Inflammatory macrophage treated with lipopolysaccharide for 1 hour (primary cell): Measurements from ENCODE around the gene ZNF658.
"Not testable (repeated sequence)": the region's sequence is repeated elsewhere in the genome, so short reads cannot be mapped to it uniquely, and the experiment has no call there.

Experiments used
- DNase-seq, 2 donors: peaks; one replicate each; pipeline ENCODE4 v3.0.0-alpha.2; 2020 to 2022

Gene ZNF658

DNA sequence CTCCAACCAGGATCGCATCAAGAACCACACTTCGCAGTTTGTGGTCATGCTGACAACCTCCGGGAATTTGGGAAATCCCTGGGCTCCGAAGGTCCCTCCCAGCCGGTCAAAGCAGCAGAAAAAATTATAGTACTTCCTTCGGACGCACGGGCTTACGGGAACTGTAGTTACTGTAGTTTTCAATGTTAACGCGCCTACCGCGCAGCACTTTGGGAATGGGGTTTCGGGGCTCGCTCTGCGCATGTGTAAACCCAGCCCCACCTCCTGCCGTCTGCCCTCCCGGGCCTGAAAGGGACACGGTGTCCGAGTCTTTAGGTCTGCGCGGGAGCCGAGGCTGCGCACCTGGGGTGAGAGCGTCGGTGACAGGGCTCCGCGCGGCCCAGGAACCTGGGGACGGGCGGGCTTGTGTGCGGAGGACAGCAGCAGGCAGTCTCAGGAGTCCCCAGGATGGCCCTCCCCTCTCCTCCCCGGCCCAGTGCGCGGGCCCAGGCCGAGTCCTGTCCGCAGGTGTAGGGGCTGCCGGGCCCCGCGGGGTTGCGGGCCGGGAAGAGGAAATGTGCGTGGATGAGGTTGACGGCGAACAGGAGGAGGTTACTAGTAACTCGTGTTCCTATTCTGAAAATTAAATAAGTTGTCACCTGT, at the start of gene ZNF658:
TSS of gene ZNF658 (plus strand) at position 236 of the 642 bp plus-strand sequence. CDS start 2,837 bp downstream, outside the sequence.
- DNase-seq = peak; percentile 76 to 79

DNA sequence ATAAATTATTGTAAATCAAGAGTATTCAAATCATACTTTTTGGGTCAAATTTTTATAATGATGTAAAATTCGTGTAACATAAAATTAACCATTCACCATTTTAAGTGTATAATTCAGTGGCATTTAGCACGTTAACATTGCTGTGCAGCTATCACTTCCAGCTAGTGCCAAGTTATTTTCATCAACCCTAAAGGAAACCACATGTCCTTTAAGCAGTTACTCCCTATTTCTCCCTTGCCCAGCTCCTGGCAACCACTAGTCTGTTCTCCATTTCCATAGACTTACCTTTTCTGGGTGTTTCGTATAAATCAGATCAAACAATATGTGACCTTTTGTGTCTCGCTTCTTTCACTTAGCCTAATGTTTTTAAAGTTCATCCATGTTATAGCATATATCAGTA, 38.8 kb upstream of the ZNF658 start:
- DNase-seq = not testable (repeated sequence)

DNA sequence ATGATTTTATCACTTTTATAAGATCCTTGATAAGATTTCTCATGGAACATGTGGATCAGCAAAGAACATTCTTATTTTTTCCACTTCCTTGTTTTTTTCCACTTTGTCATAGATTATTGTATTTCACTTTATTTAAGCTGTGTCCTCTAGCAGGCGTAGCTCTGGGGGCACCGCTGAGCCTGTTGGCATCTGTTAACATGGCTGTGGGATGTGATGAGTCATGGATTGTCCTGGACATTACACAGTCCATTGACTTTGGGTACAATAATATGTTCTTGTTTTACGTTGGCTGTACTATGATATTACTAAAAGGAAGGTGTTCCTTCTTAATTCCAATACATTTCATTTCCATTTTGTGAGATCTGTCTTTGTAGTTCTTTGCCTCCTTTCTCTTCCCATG, 31.9 kb upstream of the ZNF658 start:
- not testable (repeated sequence) for DNase-seq

DNA sequence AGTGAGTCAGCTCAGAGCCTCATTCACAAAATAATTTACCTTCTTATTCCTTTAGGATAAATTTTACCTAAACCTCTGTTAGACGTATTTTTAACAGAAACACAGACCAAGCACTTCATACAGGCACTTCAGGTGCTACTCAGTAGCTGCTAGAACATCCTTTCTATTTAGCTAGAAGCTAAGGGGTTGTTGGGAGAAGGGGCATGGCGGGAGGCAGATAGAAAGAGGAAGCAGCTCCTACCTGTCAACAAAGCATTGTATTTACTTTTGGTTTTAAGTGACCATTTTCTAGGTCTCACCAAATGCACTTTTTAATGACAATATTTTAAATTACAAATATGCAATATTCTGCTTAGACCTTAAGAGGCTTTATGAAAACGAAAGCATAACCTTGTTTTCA, 19.9 kb upstream of the ZNF658 start:
- not testable (repeated sequence) for DNase-seq

DNA sequence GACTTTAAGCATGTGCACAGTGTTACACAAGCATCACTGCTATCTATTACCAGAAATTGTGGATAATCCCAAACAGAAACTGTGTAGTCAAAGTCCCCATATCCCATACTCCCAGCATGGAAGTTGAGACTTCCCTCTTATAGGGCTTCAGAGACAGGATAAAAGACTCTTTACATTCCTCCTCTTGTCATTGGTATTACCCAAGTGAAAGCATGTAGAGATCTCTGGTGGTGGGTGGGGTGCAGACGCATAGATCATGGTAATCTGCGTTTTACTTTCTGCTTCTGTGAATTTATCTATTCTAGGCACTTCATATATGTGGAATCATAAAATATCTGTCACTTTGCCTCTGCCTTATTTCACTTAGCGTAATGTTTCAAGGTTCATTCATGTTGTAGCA, 18.7 kb upstream of the ZNF658 start:
- not testable (repeated sequence) for DNase-seq

DNA sequence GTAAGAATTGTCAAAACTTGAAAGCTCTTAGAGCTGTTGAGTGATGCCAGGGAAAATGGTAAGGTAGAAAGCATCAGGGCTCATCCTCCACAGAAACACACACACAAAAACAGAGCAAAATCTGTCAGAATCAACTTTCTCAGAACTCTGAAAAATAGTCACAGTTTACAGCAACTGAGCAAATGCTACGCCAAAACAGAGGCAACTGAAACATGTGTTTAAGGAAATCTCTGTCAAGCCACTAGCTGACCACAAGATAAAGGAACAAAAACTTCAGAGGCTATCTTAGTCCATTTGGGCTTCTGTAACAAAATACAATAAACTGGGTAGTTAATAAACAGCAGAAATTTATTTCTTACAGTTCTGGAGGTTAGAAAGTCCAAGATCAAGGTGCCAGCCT, 10.2 kb upstream of the ZNF658 start:
- DNase-seq = not testable (repeated sequence)

DNA sequence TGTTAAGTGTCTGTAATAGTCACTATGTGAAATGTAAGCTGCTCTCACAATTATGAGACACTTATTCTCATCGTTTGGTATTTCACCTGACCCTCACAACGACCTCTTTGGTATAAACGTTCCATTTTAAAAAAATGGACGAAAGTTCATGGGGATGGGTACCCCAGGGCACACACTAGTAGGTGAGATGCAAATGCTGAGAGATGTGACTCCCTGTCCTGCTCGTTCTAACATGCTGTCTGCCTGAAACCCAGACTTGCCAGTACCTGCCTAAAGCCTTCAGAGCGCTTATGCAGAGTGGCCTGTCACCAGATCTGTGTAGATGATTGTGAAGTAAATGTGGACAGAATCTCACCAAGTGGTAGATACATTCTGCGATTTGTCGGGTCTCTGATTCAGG, 616 bp downstream of the ZNF658 start:
- not testable (repeated sequence) for DNase-seq

DNA sequence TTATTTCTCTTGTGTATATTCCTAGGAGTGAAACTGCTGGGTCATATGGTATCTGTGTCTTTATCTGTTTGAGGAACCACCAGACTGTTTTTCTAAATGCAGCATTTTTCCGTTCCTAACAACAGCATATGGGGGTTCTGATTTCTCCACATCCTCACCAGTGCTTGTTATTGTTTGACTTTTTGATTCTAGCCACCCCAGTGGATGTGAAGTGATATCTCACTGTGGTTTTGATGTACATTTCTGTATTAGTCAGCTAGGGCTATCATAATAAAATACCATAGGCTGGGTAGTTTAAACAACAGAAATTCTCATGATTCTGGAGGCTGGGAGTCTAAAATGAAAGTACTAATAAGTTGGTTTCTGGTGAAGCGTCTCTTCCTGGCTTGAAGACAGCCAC, 9.0 kb downstream of the ZNF658 start:
- not testable (repeated sequence) for DNase-seq

DNA sequence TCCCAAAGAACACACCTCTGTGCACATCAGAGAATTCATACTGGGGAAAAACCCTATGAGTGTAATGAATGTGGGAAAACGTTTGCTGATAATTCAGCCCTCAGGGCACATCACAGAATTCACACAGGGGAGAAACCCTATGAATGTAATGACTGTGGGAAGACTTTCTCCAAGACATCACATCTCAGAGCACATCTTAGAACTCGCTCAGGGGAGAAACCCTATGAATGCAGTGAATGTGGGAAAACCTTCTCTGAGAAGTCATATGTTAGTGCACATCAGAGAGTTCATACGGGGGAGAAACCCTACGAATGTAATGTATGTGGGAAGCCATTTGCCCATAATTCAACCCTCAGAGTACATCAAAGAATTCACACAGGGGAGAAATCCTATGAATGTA, 19.5 kb downstream of the ZNF658 start:
- DNase-seq = not testable (repeated sequence)

DNA sequence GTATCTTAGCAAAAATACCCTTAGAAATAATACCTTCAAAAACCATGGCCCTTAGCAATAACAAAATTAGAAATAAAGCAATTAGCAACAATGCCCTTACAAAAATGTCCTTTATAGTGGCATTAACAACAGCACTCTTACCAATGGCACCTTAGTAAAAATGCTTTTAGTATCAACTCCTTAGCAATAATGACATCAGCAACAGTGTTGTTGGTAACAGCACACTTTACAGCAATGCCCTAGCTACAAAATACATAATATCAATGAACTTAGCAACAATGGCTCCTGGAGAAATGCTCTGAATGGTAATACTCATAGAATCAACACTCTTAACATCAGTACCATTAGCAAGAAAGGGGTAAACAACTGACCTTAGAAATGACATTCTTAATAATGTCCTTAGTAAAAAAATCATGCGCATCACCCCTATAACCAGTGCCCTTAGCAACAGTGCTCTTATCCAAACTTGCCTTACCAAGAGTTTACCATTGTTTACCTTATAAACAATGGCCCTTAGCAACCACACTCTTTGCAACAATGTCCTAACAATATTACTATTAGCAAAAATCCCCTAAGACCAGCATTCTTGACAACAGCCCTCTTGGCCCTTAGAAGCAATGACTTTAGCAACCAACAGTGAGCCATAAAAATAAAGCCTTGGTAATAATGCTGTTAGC, 35.8 kb downstream of the ZNF658 start:
- DNase-seq = not testable (repeated sequence)

DNA sequence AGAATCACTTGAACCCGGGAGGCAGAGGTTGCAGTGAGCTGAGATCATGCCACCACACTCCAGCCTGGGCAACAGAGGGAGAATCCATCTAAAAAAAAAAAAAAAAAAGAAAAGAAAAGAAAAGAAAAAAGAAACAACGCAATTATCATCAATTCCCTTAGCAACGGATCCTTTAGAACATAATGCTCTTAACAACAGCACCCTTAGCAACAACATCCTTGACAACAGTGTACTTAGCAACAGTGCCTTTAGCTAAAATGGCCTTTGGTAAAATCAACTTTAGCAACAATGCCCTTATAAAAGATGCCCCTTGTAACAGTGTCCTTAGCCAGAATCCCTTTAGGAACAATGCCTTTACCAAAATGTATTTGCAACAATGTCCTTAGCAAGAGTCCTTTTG, 37.1 kb downstream of the ZNF658 start:
- DNase-seq = not testable (repeated sequence)

DNA sequence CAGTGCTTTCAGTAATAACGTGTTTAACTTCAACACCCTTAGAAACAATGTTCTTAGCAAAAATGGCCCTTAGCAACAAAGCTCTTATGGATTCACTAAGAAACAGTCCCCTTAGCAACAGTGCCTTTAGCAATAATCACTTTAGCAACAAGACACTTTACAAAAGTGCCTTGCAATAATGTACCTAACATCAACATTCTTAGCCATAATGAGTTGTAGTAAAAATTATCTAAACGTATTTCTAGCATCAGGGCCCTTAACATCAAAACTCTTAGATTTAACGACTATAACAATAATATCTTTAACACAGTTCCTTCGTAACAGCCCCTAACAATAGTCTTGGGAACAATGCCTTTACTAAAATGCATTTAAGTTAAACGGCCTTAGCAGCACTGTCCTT, 37.8 kb downstream of the ZNF658 start:
- not testable (repeated sequence) for DNase-seq

DNA sequence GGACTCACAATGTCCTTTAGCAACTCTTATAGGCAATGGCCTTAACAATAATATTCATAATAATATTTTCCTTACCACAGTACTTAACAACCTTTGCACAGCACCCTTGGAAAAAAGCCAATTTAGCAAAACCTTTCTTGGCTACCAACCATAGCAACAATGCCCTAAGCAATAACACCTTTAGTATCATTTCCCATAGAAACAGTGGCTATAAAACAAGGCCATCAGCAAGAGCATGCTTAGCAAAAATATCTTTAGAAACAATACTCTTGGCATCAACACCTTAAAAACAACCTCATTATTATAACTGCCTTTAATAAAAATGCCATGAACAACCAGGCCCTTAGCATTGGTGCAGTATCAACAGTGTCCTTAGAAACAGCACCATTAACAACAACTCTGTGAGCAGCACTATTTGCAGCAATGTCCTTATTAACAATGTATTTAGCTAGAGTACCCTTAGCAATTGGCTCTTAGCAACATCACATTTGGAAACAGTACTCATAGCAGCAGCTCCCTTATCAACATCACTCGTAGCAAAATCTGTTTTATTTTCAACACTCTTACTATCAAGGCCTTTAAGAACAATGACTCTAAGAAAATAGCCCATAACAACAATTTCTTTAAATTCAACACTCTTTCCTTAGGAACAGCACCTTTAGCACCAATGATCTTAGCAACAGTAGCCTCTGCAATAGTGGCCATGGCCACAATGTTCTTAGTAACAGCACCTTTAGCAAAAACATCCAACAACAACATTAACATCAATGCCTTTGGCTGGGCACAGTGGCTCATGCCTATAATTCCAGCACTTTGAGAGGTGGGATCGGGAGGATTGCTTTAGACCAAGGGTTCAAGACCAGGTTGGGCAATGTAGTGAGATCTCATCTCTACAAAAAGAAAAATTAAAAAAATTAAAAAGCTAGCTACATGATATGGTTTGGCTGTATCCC, 39.6 kb downstream of the ZNF658 start:
- DNase-seq = not testable (repeated sequence)

DNA sequence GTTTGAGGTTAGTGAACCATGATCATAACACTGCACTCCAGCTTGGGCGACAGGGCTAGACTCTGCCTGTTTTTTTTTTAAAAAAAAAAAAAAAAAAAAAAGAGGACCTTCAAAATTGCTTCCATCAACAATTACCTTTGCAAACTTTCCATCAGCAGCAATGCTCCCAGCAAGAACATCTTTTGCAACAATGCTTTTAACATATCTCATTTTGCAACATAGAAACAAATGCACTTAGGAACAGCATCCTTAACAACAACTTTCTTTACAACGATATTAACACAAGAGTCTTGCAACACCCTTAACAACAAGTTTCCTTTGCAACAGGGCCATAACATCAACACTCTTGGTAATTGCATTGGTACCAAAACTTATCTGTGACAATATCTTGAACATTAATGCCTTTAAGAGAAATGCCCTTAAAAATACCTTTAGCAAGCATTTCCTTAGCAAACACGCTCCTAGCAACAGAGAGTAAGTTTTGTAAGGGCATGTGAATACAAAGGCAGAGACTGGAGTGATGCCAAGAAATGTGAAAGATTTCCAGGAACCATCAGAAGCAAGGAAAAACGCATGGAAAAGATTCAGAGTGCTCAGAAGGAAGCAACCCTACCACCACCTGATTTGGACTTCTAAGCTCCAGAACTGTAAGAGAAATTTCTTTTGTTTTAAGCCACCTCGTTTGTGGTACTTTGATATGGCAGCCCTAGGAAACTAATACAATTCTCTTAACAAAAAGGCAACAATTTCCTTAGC, 42.1 kb downstream of the ZNF658 start:
- DNase-seq = not testable (repeated sequence)

DNA sequence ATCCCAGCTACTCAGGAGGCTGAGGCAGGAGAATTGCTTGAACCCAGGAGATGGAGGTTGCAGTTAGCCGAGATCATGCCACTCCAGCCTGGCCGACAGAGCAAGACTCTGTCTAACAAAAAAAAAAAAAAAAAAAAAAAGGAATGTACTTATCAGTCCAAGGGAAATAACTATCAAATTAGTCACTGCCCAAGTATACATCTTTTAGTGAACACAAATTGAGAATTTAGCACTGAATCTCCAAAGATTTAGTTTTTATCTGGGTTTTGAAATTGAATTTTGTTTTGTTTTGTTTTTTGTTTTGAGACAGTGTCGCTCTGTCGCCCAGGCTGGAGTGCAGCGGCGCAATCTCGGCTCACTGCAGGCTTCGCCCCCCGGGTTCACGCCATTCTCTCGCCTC, 52.1 kb downstream of the ZNF658 start:
- not testable (repeated sequence) for DNase-seq
